Brain microvascular endothelial cell (primary cell): ENCODE data around the gene HTR3B.

Experiments
- DNase-seq: peaks from one replicate; pipeline ENCODE4 v3.0.0-alpha.2; 2020
- H3K27ac ChIP-seq: fragments of 250-450 bp; sonication (Bioruptor Pico); 2 replicates; pipeline ENCODE4 v1.5.1; 2020; ENCODE audit warnings: mild to moderate bottlenecking, moderate library complexity
- H3K27me3 ChIP-seq: fragments of 250-450 bp; sonication (Bioruptor Pico); replicated peaks from 2 replicates; pipeline ENCODE4 v1.5.1; 2020; ENCODE audit warnings: mild to moderate bottlenecking
- H3K36me3 ChIP-seq: fragments of 250-450 bp; sonication (Bioruptor Pico); replicated peaks from 2 replicates; pipeline ENCODE4 v1.5.1; 2020; ENCODE audit warnings: mild to moderate bottlenecking
- H3K4me3 ChIP-seq: 2 replicates; pipeline ENCODE4 v1.5.1; 2011; ENCODE audit warnings: low read depth, mild to moderate bottlenecking, control low read depth, low read length, moderate library complexity
- in situ Hi-C: cut with HindIII; loops from 2 replicates; pipeline ENCODE4 v1.10.0; 2017; ENCODE audit warnings: low sequenced_read_pairs, low pct_ligation_motif_present
- TF ChIP-seq, protein P1 (sequence below): IDR thresholded peaks from 2 replicates; pipeline ENCODE4 v1.5.1; 2011; ENCODE audit warnings: low read depth, mild to moderate bottlenecking, moderate library complexity, low read length, control low read depth, inconsistent platforms; ENCODE audit errors: missing control alignments

Gene HTR3B

DNA sequence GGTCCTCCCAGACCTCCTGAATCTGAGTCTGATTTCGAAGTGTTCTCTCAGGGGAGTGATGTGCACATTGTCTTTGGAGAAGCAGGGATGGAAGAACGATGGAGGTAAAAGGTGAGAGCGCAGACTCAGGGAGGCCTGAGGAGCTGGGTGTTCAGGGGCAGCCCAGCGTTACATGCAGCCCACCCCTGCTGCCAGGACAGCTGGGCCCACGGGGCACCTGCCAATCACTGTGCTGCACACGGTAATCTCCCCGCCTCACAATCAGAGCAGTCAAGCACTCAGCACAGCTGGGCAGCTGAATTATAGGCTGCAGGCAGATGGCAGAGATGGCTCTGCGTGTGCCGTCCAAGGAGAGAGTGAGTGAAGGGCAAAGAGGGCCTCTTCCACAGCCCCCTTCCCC, 52.4 kb downstream of the HTR3B start:
- DNase-seq = no peak
- no peaks in the 10 kb centered on the region for H3K36me3 ChIP-seq
- H3K4me3 ChIP-seq = no peak overlapping the region
- H3K27ac ChIP-seq = no peak overlapping the region
- in situ Hi-C loops = no loop called here
- TF ChIP-seq, protein P1, sequence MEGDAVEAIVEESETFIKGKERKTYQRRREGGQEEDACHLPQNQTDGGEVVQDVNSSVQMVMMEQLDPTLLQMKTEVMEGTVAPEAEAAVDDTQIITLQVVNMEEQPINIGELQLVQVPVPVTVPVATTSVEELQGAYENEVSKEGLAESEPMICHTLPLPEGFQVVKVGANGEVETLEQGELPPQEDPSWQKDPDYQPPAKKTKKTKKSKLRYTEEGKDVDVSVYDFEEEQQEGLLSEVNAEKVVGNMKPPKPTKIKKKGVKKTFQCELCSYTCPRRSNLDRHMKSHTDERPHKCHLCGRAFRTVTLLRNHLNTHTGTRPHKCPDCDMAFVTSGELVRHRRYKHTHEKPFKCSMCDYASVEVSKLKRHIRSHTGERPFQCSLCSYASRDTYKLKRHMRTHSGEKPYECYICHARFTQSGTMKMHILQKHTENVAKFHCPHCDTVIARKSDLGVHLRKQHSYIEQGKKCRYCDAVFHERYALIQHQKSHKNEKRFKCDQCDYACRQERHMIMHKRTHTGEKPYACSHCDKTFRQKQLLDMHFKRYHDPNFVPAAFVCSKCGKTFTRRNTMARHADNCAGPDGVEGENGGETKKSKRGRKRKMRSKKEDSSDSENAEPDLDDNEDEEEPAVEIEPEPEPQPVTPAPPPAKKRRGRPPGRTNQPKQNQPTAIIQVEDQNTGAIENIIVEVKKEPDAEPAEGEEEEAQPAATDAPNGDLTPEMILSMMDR = no peak
- no peaks in the 10 kb centered on the region for H3K27me3 ChIP-seq

DNA sequence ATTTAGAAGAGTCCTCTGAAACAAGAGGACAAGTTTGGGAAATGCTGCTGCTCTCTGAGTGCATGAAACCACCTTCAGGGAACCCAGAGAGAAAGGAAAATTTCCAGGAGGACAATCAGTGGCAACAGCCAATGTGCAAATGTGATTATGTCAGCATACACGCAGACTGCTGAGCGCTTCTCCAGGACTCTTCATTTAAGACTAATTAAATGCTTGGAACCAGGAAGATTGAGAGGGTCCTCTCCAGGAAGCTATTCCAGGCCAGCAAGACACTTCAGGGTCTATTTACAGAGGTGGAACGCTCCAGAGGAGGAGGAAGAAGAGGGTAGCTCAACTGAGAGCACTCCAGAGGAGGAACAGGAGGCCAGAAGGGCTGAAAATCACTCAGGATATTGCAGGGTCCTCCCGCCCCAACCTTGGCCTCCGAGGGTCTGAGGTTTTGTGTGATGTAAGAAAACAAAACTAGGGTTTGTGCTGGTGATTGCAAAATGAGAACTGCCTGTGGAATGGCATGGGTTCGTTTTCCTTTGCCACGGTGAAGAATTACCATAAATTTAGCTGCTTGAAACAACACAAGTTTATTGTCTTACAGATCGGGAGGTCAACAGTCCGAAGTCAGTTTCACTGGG, 56.2 kb downstream of the HTR3B start:
- DNase-seq = no peak
- Histone ChIP-seq H3K27me3 (no peaks in the 10 kb centered on the region), H3K27ac (no peak overlapping the region), H3K36me3 (no peaks in the 10 kb centered on the region), H3K4me3 (no peak overlapping the region)
- in situ Hi-C loops = no loop called here
- TF ChIP-seq, protein P1 = no peak

DNA sequence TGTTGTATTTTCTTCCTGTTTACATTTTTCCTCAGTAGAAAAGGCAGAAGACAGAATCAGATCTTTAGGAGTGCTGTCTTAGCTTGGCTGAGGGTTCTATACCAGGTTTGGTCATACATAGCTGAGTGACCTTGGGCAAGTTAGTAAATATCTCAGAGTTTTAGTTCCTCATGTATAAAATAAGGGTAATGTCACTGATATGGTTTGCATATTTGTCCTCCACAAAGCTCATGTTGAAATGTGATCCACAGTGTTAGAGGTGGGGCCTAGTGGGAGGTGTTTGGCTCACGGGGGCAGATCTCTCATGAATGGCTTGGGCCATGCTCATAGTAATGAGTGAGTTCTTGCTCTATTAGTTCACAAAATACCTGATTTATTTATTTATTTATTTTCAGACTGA, 62.8 kb downstream of the HTR3B start:
- TF ChIP-seq, protein P1 = no peak
- no peak for DNase-seq
- no peaks in the 10 kb centered on the region for H3K36me3 ChIP-seq
- in situ Hi-C loops = no loop called here
- no peaks in the 10 kb centered on the region for H3K27me3 ChIP-seq
- H3K4me3 ChIP-seq = no peak overlapping the region
- H3K27ac ChIP-seq = no peak overlapping the region

DNA sequence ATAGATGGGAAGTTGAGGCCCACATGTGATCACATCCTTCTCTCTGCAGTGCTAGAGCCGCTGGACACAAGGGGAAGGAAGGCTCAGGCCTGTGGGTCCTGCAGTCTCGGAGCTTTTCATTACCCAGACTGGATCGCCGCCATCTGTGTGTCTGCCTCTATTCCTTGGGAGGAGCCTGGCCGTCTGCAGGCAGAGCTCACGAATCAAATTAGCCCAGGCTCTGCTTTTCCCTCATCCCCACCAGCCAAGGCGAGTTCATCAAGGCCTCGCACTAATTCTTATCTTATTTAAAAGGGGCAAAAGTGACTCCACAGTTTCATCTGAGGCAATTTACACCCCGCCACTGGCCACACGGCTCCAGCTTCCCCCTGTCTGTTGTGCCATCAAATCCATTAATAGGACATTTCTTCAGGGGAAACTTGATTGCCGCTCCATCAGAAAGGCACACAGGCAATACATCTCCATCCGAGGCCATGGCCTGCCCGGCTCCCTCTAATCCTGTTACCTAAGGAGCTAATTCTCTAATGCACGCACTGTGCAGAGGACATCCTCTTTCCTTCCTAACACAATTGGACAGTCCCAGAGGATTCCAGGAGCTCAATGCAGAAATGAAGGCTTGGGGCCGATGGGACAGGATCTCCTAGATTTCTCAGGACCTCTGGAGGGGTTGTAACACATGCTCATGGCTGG, 67.1 kb downstream of the HTR3B start:
- DNase-seq = no peak
- in situ Hi-C loops = no loop called here
- Histone ChIP-seq H3K4me3 (no peak overlapping the region), H3K36me3 (no peaks in the 10 kb centered on the region), H3K27ac (no peak overlapping the region), H3K27me3 (no peaks in the 10 kb centered on the region)
- TF ChIP-seq, protein P1 = no peak

DNA sequence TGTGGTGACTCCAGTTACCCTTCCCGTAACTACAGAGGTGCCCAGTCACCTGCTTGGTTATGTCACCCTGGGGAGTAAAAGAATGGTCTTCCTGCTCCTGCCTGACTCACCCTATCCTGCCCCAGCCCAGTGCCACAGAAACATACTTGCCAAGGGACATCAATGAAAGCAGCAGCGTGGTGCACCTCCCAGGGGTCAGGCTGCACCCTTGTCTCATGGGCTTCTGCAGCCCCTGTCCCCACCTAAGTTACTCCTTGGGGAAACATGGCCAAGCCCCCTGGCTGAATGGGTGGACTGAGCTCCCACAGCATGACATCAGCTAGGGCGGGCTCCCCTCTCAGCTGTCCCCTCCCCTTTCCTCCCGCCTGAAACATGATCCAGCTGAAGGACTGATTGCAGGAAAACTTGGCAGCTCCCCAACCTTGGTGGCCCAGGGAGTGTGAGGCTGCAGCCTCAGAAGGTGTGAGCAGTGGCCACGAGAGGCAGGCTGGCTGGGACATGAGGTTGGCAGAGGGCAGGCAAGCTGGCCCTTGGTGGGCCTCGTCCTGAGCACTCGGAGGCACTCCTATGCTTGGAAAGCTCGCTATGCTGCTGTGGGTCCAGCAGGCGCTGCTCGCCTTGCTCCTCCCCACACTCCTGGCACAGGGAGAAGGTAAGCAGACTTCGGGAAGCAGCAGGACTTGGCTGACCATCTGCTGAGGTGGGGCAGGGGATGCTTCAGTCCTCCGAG, 70.3 kb downstream of the HTR3B start, which contains the start of gene HTR3A:
Gene HTR3A (plus strand): TSS at position 368 of the 730 bp plus-strand sequence. CDS start 218 bp downstream, at position 586.
- no peaks in the 10 kb centered on the region for H3K27me3 ChIP-seq
- no peaks in the 10 kb centered on the region for H3K36me3 ChIP-seq
- no peak for DNase-seq
- H3K4me3 ChIP-seq = no peak within 1 kb of the TSS
- H3K27ac ChIP-seq = no peak within 1 kb of the TSS
- in situ Hi-C loops = no loop called here
- TF ChIP-seq, protein P1 = no peak
